Measurements from ENCODE around the gene RFK. TPM values are rescaled to one million over a fixed set of nuclear protein-coding genes. Genes with fewer than 3 reads are reported as not detected.

The RFK gene
- total and polyA plus RNA-seq, 11 donors, result 11.2 to 29.5 (median 23.6) TPM

DNA sequence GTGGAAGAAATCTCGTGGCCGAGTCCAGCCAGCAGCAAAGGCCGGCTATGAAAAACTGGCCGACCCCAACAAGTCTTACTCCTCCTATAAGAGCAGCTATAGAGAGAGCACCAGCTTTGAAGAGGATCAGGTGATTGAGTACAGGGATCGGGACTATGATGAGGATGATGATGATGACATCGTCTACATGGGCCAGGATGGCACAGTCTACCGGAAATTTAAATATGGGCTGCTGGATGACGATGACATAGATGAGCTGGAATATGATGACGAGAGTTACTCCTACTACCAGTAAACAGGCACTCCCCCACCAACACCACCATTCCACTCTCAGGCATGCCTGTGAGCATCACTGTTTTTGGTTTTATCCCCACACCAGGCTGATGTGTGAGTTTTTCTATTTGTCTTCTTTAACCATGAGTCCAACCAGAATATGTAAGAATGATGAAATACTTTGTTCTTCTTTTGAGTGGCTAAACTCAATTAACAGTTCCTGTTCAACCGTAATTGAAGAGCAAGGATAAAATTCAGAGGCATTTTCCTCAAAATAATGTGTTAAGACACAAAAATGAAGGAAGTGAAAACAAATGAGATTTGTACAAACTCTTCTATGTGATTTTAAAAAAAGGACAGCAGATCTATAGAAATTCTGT is 35.5 kb downstream of the RFK start:
- intact Hi-C loops (cut with DNase I), result no loop called here
- H3K36me3 ChIP-seq, result no peaks in the 10 kb centered on the region
- ATAC-seq (no peak), DNase-seq (no peak)
- no peaks in the 10 kb centered on the region for H3K27me3 ChIP-seq
- 90 to 96% (median 92%) methylated on average over 10 of the region's 10 CpGs for WGBS, 4 donors
- no peak for TF ChIP-seq POLR2A (IDR thresholded peaks at IDR 0.05)
- TF ChIP-seq, protein P1, sequence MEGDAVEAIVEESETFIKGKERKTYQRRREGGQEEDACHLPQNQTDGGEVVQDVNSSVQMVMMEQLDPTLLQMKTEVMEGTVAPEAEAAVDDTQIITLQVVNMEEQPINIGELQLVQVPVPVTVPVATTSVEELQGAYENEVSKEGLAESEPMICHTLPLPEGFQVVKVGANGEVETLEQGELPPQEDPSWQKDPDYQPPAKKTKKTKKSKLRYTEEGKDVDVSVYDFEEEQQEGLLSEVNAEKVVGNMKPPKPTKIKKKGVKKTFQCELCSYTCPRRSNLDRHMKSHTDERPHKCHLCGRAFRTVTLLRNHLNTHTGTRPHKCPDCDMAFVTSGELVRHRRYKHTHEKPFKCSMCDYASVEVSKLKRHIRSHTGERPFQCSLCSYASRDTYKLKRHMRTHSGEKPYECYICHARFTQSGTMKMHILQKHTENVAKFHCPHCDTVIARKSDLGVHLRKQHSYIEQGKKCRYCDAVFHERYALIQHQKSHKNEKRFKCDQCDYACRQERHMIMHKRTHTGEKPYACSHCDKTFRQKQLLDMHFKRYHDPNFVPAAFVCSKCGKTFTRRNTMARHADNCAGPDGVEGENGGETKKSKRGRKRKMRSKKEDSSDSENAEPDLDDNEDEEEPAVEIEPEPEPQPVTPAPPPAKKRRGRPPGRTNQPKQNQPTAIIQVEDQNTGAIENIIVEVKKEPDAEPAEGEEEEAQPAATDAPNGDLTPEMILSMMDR (IDR thresholded peaks at IDR 0.05), result no peak
- H3K27ac ChIP-seq, result peak overlapping the region in 1 of 12 donors; percentile 58
- H3K4me1 ChIP-seq, result peaks cover 0 to 10% (median 0%) of the 10 kb centered on the region in 12 donors
- H3K4me3 ChIP-seq, result no peak overlapping the region
- H3K9me3 ChIP-seq, result no peaks in the 10 kb centered on the region

DNA sequence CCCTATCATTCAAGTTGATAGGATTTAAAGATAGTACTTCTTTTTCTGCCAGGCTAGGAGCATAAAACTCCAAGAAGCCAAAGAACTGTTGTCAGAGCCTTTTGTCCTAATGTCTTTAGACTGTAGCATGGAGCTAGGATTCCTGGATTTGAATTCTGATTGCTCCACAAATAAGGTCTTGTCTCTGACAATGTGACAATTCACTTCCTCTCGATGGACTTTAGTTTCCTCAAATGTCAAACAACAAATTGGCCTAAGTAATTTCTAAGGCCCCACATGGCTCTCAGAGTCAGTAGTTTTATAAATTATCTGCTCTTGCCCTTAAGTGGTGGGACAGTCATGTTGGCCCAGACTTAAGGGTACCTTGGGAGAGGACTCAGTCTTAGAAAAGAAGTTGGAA is 36.7 kb downstream of the RFK start:
- no peak overlapping the region for H3K27ac ChIP-seq
- H3K9me3 ChIP-seq, result no peaks in the 10 kb centered on the region
- ATAC-seq (no peak), DNase-seq (no peak)
- H3K4me3 ChIP-seq, result no peak overlapping the region
- intact Hi-C loops (cut with DNase I), result no loop called here
- WGBS, 4 donors, result 59 to 85% (median 68%) methylated on average over 1 of the region's 1 CpG
- H3K36me3 ChIP-seq, result no peaks in the 10 kb centered on the region
- TF ChIP-seq POLR2A (IDR thresholded peaks at IDR 0.05), result no peak
- TF ChIP-seq, protein P1 (IDR thresholded peaks at IDR 0.05), result no peak
- peaks cover 0 to 10% (median 0%) of the 10 kb centered on the region in 12 donors for H3K4me1 ChIP-seq
- H3K27me3 ChIP-seq, result no peaks in the 10 kb centered on the region

DNA sequence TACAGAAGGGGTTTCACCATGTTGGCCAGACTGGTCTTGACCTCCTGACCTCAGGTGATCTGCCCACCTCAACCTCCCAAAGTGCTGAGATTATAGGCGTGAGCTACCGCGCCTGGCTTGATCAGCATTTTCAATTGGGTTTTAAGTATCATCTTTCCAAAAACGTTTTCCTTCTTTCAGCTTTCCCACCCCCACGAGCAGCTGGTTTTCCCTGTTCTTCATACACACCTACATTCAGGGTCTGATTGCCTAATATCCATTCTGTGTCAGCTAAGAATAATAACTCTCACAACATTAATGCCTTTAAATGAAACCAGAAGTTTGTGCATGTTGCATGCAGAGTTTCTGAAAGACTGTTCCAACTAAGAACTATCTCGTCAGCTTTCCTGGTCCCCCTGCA is 38.3 kb downstream of the RFK start:
- DNase-seq (no peak), ATAC-seq (no peak)
- intact Hi-C loops (cut with DNase I), result no loop called here
- no peaks in the 10 kb centered on the region for H3K27me3 ChIP-seq
- no peak overlapping the region for H3K4me3 ChIP-seq
- H3K4me1 ChIP-seq, result peaks cover 0 to 10% (median 0%) of the 10 kb centered on the region in 12 donors
- TF ChIP-seq, protein P1 (IDR thresholded peaks at IDR 0.05), result no peak
- TF ChIP-seq POLR2A (IDR thresholded peaks at IDR 0.05), result no peak
- WGBS, 4 donors, result 80 to 86% (median 84%) methylated on average over 6 of the region's 6 CpGs
- no peaks in the 10 kb centered on the region for H3K36me3 ChIP-seq
- no peaks in the 10 kb centered on the region for H3K9me3 ChIP-seq
- H3K27ac ChIP-seq, result no peak overlapping the region

DNA sequence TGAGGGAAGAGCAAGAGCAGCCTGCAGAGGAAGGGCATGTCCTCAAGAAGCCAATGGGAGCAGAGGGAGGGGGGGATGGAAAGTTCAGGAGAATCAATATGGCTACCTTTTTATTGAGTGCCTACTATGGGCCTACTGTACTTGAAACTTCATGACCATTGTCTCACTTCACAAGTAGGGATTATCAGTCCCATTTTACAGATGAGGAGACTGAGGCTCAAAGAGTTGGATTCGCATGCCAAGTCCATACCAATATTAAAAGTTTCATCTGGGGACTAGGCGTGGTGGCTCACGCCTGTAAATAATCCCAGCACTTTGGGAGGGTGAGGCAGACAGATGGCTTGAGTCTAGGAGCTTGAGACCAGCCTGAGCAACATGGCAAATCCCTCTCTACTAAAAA is 40.0 kb downstream of the RFK start:
- WGBS, 4 donors, result 80 to 97% (median 88%) methylated on average over 3 of the region's 3 CpGs
- TF ChIP-seq POLR2A (IDR thresholded peaks at IDR 0.05), result no peak
- TF ChIP-seq, protein P1 (IDR thresholded peaks at IDR 0.05), result no peak
- intact Hi-C loops (cut with DNase I), result no loop called here

More for the DNA sequence above, 40.0 kb downstream of the RFK start:
- DNase-seq, result no peak
- Histone ChIP-seq H3K4me3 (no peak overlapping the region), H3K27me3 (no peaks in the 10 kb centered on the region), H3K9me3 (no peaks in the 10 kb centered on the region), H3K4me1 (peaks cover 0 to 3% (median 0%) of the 10 kb centered on the region in 12 donors), H3K36me3 (no peaks in the 10 kb centered on the region), H3K27ac (no peak overlapping the region)
- ATAC-seq, result no peak

All from heart left ventricle (tissue), 16 donors.